Measurements from ENCODE around the gene METTL27. TPM values are rescaled to one million over a fixed set of nuclear protein-coding genes. Genes with fewer than 3 reads are reported as not detected.
"Not testable (repeated sequence)": the region's sequence is repeated elsewhere in the genome, so short reads cannot be mapped to it uniquely, and the experiment has no call there.

METTL27 gene
- total RNA-seq, 4 donors from 2014 or later: 2.0 to 7.4 (median 4.3) TPM

GRCh38 chr7:73827567-73828106 is 14.7 kb downstream of the METTL27 start:
- TF ChIP-seq CTCF (IDR thresholded peaks at IDR 0.05) (no peak), POLR2A (IDR thresholded peaks at IDR 0.05) (no peak)
- intact Hi-C loops (cut with DNase I; ENCODE audit: low total_unique reads): no loop called here
- WGBS, 2 donors: 19 to 22% methylated on average over 4 to 11 of the region's 11 CpGs
- H3K4me3 ChIP-seq (ENCODE audit: low read depth, poor library complexity, severe bottlenecking): no peak overlapping the region
- DNase-seq (ENCODE audit: low spot score in 2 of 2): peak in 1 of 2 donors; percentile 85

GRCh38 chr7:73824986-73825385 is 17.3 kb downstream of the METTL27 start:
- intact Hi-C loops (cut with DNase I; ENCODE audit: low total_unique reads): no loop called here
- DNase-seq (ENCODE audit: low spot score in 2 of 2): peak in 1 of 2 donors; percentile 84
- TF ChIP-seq POLR2A (IDR thresholded peaks at IDR 0.05): no peak
- no peak for TF ChIP-seq CTCF (IDR thresholded peaks at IDR 0.05)
- WGBS, 2 donors: 74 to 75% methylated on average over 9 of the region's 9 CpGs
- no peak overlapping the region for H3K4me3 ChIP-seq (ENCODE audit: low read depth, poor library complexity, severe bottlenecking)

DNA sequence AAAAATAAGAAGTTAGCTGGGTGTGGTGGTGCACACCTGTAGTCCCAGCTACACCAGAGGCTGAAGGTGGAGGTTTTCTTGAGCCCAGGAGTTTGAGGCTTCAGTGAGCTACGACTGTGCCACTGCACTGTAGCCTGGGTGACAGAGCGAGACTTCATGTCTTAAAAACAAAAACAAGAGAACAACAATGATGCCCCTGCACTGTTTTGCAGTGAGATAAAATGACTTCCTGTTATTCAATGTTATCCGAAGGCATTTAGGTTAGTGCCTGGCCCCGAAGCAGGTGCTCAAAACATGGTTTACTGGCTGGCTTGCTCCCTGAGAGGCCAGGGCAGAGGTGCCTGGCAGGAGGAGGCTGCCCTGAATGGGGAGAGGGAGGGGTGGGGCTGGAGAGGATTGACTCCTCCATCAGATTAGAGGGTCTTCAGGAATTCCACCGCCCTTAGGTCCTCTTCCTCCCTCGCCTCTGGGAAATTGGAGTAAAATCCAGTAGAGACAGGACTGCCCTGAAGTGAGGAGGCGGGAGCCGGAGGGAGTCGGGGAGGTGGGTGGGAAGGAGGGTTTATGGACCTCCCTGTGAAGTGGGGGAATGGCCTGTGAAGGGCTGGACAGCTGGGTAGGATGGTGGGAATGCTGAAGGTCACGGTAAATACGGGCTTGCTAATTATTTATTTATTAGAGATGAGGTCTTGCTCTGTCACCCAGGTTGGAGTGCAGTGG is 18.3 kb downstream of the METTL27 start:
- intact Hi-C loops (cut with DNase I; ENCODE audit: low total_unique reads): no loop called here
- peak in 1 of 2 donors; percentile 79 for DNase-seq (ENCODE audit: low spot score in 2 of 2)
- TF ChIP-seq POLR2A (IDR thresholded peaks at IDR 0.05): no peak
- TF ChIP-seq CTCF (IDR thresholded peaks at IDR 0.05): no peak
- no peak overlapping the region for H3K4me3 ChIP-seq (ENCODE audit: low read depth, poor library complexity, severe bottlenecking)
- WGBS, 2 donors: 85% methylated on average over 11 of the region's 11 CpGs

- no peak for TF ChIP-seq POLR2A (IDR thresholded peaks at IDR 0.05)
- TF ChIP-seq CTCF (IDR thresholded peaks at IDR 0.05): no peak
- intact Hi-C loops (cut with DNase I; ENCODE audit: low total_unique reads): no loop called here
- 71 to 76% methylated on average over 5 of the region's 5 CpGs for WGBS, 2 donors
- H3K4me3 ChIP-seq (ENCODE audit: low read depth, poor library complexity, severe bottlenecking): no peak overlapping the region
- peak in 1 of 2 donors; percentile 49 for DNase-seq (ENCODE audit: low spot score in 2 of 2)
Measured at GRCh38 chr7:73823257-73823656, 19.1 kb downstream of the METTL27 start.

DNA sequence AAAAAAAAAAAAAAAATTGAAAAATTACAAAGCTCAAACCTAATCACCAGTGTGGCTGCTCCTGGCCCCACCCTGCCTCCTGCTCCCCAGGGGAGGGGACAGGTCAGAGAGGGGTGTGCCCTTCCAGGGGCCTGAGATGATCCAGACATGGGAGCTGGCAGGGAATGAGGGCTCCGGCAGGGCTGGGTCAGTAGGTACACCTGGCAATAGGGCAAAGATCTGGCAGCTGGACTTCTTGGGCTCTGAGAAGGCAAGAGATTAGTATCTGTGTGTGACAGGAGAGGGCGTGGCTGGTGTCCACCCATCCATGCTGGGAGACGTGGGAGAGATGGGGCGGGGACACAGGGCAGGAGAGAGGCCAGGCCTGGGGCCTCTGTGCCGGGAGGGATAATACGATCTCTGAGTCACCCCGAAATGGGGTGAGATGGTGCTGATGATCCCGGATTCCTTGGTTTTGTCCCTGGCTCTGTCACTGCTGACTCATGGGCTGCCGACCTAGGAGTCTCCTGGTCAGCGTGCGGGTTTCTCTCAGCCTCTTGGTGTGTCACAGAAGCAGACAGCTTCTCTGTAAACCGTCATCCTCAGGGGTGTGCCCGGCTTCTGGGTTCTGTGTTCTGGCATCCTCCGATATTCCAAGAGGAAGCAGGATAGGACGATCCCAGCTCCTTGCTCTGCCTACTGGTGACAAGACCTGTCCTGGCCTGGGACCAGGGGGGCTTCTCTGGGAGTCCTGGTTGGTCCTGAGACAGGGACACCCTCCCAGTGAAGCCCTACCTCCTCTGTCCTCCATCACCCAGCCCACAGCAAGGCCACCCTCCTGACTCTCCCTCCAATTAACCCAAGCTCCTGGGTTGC is 19.8 kb downstream of the METTL27 start:
- 25 to 30% methylated on average over 14 of the region's 15 CpGs for WGBS, 2 donors
- TF ChIP-seq POLR2A (IDR thresholded peaks at IDR 0.05): no peak
- TF ChIP-seq CTCF (IDR thresholded peaks at IDR 0.05): no peak
- DNase-seq (ENCODE audit: low spot score in 2 of 2): peak; percentile 68 to 92
- intact Hi-C loops (cut with DNase I; ENCODE audit: low total_unique reads): no loop called here
- no peak overlapping the region for H3K4me3 ChIP-seq (ENCODE audit: low read depth, poor library complexity, severe bottlenecking)

DNA sequence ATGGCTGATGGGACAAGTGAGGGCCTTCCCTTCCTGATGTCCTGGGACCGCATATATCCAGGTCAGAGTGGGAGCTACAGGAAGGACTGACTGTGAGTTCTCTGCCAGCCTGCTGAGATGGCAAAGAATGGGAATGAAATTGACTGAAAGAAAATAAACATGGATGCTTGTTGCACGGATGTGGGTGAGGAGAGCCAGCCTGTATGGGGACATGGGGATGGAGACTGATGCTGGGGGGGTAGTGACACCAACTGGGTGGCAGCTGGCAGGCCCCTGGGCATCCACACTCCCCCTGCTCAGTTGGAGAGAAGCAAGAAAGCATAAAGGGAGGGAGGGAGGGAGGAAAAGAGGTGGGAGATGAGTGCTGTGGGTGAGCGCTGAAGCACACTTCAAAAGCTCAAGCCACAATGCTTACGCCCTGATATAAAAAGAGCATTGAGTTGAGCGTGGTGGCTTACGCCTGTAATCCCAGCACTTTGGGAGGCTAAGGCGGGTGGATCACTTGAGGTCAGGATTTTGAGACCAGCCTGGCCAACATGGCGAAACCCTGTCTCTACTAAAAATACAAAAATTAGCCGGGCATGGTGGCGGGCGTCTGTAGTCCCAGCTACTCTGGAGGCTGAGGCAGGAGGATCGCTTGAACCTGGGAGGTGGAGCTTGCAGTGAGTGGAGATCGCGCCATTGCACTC is 20.6 kb downstream of the METTL27 start:
- H3K4me3 ChIP-seq (ENCODE audit: low read depth, poor library complexity, severe bottlenecking); intact Hi-C loops (cut with DNase I; ENCODE audit: low total_unique reads): not testable (repeated sequence)
- 90 to 95% methylated on average over 14 of the region's 14 CpGs for WGBS, 2 donors
- peak in 1 of 2 donors; percentile 66 for DNase-seq (ENCODE audit: low spot score in 2 of 2)

All from lower leg skin (tissue), 4 donors.